AG10803 (cell line): ENCODE results near the gene TSPAN17.

Experiments used
- DNase-seq: peaks from one replicate; pipeline ENCODE4 v3.0.0; 2010; ENCODE audit warnings: low read depth
- H3K4me3 ChIP-seq: 2 replicates; pipeline ENCODE4 v1.5.1; 2011; ENCODE audit warnings: mild to moderate bottlenecking, low read length, control low read depth
- TF ChIP-seq, protein P1 (sequence below): conservative IDR thresholded peaks from 2 replicates; pipeline ENCODE4 v1.5.1; 2011; ENCODE audit warnings: mild to moderate bottlenecking, low read length, control low read depth, inconsistent platforms

The TSPAN17 gene

GRCh38 chr5:176680226-176680563 is 32.9 kb downstream of the TSPAN17 start:
- no peak for DNase-seq
- no peak overlapping the region for H3K4me3 ChIP-seq
- TF ChIP-seq, protein P1, sequence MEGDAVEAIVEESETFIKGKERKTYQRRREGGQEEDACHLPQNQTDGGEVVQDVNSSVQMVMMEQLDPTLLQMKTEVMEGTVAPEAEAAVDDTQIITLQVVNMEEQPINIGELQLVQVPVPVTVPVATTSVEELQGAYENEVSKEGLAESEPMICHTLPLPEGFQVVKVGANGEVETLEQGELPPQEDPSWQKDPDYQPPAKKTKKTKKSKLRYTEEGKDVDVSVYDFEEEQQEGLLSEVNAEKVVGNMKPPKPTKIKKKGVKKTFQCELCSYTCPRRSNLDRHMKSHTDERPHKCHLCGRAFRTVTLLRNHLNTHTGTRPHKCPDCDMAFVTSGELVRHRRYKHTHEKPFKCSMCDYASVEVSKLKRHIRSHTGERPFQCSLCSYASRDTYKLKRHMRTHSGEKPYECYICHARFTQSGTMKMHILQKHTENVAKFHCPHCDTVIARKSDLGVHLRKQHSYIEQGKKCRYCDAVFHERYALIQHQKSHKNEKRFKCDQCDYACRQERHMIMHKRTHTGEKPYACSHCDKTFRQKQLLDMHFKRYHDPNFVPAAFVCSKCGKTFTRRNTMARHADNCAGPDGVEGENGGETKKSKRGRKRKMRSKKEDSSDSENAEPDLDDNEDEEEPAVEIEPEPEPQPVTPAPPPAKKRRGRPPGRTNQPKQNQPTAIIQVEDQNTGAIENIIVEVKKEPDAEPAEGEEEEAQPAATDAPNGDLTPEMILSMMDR, result no peak

GRCh38 chr5:176682016-176682531 is 34.8 kb downstream of the TSPAN17 start:
- DNase-seq, result no peak
- H3K4me3 ChIP-seq, result no peak overlapping the region
- TF ChIP-seq, protein P1, result no peak

GRCh38 chr5:176685010-176685409 is 37.7 kb downstream of the TSPAN17 start:
- TF ChIP-seq, protein P1, result no peak
- no peak for DNase-seq

DNA sequence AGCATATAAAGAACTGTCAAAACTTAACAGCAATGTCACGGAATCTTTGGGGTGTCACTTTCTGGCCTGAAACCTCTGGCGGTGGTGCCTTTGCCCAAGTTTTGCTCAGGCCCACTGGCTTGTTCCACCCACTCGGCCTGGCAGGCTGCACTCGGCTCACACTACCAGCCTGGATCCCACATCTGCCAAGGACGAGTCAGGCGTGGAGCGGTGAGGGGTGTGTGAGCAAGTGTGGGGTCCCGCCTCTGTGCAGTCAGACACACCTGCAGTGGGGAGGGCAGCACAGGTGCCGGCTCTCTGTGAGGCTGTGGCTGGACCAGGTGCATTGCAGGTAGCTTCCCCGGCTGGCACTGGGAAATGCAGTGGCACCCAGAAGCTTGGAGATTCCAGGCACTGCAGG is 40.0 kb downstream of the TSPAN17 start:
- TF ChIP-seq, protein P1, result no peak
- no peak for DNase-seq
- no peak overlapping the region for H3K4me3 ChIP-seq

More at GRCh38 chr5:176685010-176685409, 37.7 kb downstream of the TSPAN17 start:
- H3K4me3 ChIP-seq, result no peak overlapping the region

DNA sequence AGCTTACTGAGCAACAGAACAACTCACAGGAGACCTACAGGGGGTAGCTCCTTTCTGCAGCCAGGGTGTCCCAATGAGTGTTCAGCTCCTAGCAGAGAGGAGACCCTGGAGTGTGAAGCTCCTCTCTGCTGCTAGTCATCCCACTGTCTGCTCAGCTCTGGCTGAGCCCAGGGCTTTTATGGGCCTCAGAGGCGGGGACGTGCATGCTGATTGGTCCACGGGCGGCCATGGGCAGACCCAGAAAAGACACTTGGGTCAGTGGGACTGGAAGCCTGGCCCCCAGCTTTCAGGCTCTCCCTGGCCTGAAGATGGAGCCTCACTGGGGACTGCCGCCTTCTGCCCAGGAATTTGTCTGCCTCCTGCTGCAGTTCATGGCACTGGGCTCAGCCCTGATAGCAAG is 40.6 kb downstream of the TSPAN17 start:
- TF ChIP-seq, protein P1, result no peak
- no peak for DNase-seq
- no peak overlapping the region for H3K4me3 ChIP-seq

GRCh38 chr5:176690911-176691310 is 43.6 kb downstream of the TSPAN17 start:
- TF ChIP-seq, protein P1, result no peak
- no peak overlapping the region for H3K4me3 ChIP-seq
- no peak for DNase-seq

GRCh38 chr5:176691524-176691923 is 44.2 kb downstream of the TSPAN17 start:
- TF ChIP-seq, protein P1, result no peak
- H3K4me3 ChIP-seq, result no peak overlapping the region
- no peak for DNase-seq
